ENCODE measurements around the gene DIPK1C. TPM values are rescaled to one million over a fixed set of nuclear protein-coding genes. Genes with fewer than 3 reads are reported as not detected.

Gene DIPK1C
- total and polyA plus RNA-seq, 10 donors = 0.10 to 0.51 (median 0.29) TPM; not detected in 6

DNA sequence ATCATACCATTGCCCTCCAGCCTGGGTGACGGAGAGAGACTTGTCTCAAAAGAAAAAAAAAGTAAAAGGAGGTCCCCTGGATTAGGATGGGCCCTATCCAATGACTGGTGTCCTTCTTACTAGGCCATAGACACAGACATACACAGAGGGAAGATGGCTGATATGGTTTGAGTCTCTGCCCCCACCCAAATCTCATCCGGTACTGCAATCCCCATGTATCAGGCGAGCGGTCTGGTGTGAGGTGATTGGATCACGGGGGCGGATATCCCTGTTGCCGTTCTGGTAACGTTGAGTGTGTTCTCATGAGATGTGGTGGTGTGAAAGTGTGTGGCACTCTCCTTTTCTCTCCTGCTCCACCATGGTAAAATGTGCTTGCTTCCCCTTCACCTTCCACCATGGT lies 31.2 kb upstream of the DIPK1C start:
- 93 to 98% (median 95%) methylated on average over 8 of the region's 8 CpGs for WGBS, 5 donors
- H3K9me3 ChIP-seq = peaks cover 0 to 7% (median 2%) of the 10 kb centered on the region in 8 donors
- no peaks in the 10 kb centered on the region for H3K27me3 ChIP-seq (replicated peaks in 1 of 7)
- H3K36me3 ChIP-seq = no peaks in the 10 kb centered on the region
- no peak for DNase-seq
- no peak overlapping the region for H3K27ac ChIP-seq
- intact Hi-C loops (cut with DNase I; ENCODE audit: low total_unique reads) = no loop called here
- H3K4me3 ChIP-seq = no peak overlapping the region
- peaks cover 0 to 10% (median 5%) of the 10 kb centered on the region in 6 donors for H3K4me1 ChIP-seq
- no peak for TF ChIP-seq POLR2AphosphoS5 (IDR thresholded peaks at IDR 0.05)
- TF ChIP-seq, protein P1, sequence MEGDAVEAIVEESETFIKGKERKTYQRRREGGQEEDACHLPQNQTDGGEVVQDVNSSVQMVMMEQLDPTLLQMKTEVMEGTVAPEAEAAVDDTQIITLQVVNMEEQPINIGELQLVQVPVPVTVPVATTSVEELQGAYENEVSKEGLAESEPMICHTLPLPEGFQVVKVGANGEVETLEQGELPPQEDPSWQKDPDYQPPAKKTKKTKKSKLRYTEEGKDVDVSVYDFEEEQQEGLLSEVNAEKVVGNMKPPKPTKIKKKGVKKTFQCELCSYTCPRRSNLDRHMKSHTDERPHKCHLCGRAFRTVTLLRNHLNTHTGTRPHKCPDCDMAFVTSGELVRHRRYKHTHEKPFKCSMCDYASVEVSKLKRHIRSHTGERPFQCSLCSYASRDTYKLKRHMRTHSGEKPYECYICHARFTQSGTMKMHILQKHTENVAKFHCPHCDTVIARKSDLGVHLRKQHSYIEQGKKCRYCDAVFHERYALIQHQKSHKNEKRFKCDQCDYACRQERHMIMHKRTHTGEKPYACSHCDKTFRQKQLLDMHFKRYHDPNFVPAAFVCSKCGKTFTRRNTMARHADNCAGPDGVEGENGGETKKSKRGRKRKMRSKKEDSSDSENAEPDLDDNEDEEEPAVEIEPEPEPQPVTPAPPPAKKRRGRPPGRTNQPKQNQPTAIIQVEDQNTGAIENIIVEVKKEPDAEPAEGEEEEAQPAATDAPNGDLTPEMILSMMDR (IDR thresholded peaks at IDR 0.05 in 8 of 11, conservative IDR thresholded peaks at IDR 0.05 in 3 of 11) = no peak
- TF ChIP-seq POLR2A (IDR thresholded peaks at IDR 0.05) = no peak

DNA sequence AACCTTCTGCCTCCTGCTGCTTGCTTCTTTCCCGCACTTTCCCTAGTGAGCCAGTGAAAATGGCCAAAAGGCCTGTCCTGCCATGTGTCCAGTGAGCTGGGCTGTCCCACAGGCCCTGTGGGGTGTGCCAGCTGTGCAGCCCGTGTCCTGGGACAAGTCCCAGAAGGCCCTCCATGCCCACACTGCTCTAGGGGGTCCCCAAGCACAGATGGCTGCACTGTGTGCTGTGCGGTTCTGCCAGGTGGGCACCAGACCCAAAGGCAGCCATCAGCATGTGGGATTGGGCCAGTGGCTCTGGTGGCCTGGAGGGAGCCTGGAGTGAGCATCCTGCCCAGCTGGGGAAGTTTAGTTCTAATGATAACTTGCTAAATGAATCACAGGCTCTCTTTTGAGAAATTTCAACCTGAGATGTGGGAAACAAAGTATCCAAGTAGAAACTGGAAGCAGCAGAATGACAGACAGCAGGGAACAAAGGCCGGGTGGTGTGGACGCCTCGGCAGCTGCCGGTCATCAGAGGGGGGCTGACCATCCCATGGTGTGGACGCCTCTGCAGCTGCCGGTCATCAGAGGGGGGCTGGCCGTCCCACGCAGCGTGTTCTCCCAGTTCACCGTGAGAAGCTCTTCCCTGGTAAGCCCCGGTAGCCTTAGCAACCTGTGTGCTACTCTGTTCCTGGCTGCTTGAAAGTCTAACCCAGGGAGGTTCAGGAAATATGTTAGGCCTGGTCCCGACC lies 29.2 kb upstream of the DIPK1C start:
- WGBS, 5 donors = 85 to 93% (median 86%) methylated on average over 13 to 15 of the region's 15 CpGs
- Histone ChIP-seq H3K36me3 (no peaks in the 10 kb centered on the region), H3K27me3 (replicated peaks in 1 of 7) (no peaks in the 10 kb centered on the region), H3K27ac (peak overlapping the region in 1 of 8 donors; percentile 18), H3K4me3 (no peak overlapping the region), H3K4me1 (peaks cover 0 to 10% (median 5%) of the 10 kb centered on the region in 6 donors), H3K9me3 (no peaks in the 10 kb centered on the region)
- DNase-seq = no peak
- TF ChIP-seq POLR2AphosphoS5 (IDR thresholded peaks at IDR 0.05) (no peak), POLR2A (IDR thresholded peaks at IDR 0.05) (no peak)
- TF ChIP-seq, protein P1 (IDR thresholded peaks at IDR 0.05 in 8 of 11, conservative IDR thresholded peaks at IDR 0.05 in 3 of 11) = no peak
- intact Hi-C loops (cut with DNase I; ENCODE audit: low total_unique reads) = no loop called here

DNA sequence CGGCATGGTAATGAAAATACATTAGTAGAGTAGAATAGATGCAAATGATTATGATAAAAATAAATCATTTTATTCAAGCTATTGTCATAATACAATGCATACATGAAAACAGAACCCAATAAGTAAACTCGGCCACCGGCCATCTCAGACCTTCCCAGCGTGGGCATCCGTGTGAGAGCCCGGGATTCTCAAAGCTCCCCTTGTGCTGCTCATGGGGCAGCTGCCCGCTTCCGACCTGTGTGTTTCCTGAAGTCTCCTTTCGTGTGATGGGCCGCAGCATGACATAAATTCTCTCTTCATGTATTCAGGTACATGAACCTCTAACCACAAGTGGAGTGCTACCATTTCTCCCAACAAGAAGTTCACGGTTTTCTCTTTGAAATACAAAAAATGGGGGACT lies 25.6 kb upstream of the DIPK1C start:
- WGBS, 5 donors = 86 to 94% (median 89%) methylated on average over 11 of the region's 11 CpGs
- Histone ChIP-seq H3K9me3 (no peaks in the 10 kb centered on the region), H3K27me3 (replicated peaks in 1 of 7) (no peaks in the 10 kb centered on the region), H3K4me3 (no peak overlapping the region), H3K36me3 (no peaks in the 10 kb centered on the region), H3K4me1 (peaks cover 0 to 17% (median 6%) of the 10 kb centered on the region in 6 donors), H3K27ac (no peak overlapping the region)
- intact Hi-C loops (cut with DNase I; ENCODE audit: low total_unique reads) = no loop called here
- no peak for DNase-seq
- TF ChIP-seq POLR2A (IDR thresholded peaks at IDR 0.05) (no peak), POLR2AphosphoS5 (IDR thresholded peaks at IDR 0.05) (no peak)
- TF ChIP-seq, protein P1 (IDR thresholded peaks at IDR 0.05 in 8 of 11, conservative IDR thresholded peaks at IDR 0.05 in 3 of 11) = no peak

DNA sequence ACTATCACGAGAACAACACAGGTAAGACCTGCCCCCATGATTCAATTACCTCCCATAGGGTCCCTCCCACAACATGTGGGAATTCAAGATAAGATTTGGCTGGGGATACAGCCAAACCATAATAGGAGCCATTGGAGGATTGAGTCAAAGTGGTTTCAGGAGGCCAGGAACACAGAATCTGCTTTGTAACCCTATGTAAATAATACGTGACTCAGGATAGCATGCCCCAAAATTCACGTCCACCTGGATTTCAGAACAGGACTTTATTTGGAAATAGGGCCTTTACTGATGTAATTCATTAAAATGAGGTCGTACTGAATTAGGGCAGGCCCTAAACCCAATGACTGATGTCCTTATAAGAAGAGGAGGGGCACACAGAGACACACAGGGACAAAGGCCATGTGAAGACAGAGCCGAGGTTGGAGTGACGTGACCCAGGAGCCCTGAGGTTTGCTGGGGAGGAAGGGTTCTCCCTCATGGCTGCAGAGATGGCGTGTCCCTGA lies 23.1 kb upstream of the DIPK1C start:
- no peaks in the 10 kb centered on the region for H3K27me3 ChIP-seq (replicated peaks in 1 of 7)
- intact Hi-C loops (cut with DNase I; ENCODE audit: low total_unique reads) = no loop called here
- 80 to 89% (median 85%) methylated on average over 7 of the region's 7 CpGs for WGBS, 5 donors

More for the DNA sequence above, 23.1 kb upstream of the DIPK1C start:
- Histone ChIP-seq H3K4me3 (no peak overlapping the region), H3K27ac (peak overlapping the region in 3 of 8 donors; percentile 13 to 59 (median 41)), H3K4me1 (peaks cover 0 to 17% (median 3%) of the 10 kb centered on the region in 6 donors), H3K36me3 (no peaks in the 10 kb centered on the region), H3K9me3 (no peaks in the 10 kb centered on the region)
- DNase-seq = no peak
- no peak for TF ChIP-seq POLR2A (IDR thresholded peaks at IDR 0.05)
- TF ChIP-seq, protein P1 (IDR thresholded peaks at IDR 0.05 in 8 of 11, conservative IDR thresholded peaks at IDR 0.05 in 3 of 11) = no peak
- no peak for TF ChIP-seq POLR2AphosphoS5 (IDR thresholded peaks at IDR 0.05)

Measured in spleen (tissue), 11 donors.